ENCODE data around the gene RHBDD2.

DNA sequence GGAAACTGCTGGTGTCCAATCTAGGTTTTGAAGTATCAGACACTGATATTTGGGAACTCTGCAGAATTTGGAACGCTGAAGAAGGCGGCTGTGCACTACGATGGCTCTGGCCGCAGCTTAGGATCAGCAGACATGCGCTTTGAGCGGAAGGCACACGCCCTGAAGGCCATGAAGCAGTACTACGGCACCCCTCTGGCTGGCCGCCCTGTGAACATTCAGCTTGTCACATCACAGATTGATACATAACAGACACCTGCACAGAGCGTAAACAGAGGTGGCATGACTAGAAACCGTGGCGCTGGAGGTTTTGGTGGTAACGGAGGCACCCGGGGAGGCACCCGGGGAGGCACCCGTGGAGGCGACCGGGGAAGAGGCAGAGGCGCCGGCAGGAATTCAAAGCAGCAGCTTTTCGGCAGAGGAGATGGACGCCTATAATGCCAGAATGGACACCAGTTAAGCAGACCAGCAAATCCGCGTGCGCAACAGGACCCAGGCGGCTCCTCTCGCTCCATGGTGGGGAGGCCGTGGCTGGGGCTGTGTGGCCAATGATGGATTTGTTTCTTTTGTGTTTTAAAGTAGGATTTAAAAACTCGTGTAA, 43.0 kb upstream of the RHBDD2 start:
- TF ChIP-seq EZH2 (IDR thresholded peaks at IDR 0.05; ENCODE audit: borderline replicate concordance, insufficient read depth, low read depth, low read length, poor library complexity, severe bottlenecking) = no peak
- TF ChIP-seq, protein P1, sequence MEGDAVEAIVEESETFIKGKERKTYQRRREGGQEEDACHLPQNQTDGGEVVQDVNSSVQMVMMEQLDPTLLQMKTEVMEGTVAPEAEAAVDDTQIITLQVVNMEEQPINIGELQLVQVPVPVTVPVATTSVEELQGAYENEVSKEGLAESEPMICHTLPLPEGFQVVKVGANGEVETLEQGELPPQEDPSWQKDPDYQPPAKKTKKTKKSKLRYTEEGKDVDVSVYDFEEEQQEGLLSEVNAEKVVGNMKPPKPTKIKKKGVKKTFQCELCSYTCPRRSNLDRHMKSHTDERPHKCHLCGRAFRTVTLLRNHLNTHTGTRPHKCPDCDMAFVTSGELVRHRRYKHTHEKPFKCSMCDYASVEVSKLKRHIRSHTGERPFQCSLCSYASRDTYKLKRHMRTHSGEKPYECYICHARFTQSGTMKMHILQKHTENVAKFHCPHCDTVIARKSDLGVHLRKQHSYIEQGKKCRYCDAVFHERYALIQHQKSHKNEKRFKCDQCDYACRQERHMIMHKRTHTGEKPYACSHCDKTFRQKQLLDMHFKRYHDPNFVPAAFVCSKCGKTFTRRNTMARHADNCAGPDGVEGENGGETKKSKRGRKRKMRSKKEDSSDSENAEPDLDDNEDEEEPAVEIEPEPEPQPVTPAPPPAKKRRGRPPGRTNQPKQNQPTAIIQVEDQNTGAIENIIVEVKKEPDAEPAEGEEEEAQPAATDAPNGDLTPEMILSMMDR (IDR thresholded peaks at IDR 0.05) = no peak
